ENCODE data around the gene AQP2. TPM values are rescaled to one million over a fixed set of nuclear protein-coding genes. Genes with fewer than 3 reads are reported as not detected.

The AQP2 gene
- not detected for total RNA-seq

GRCh38 chr12:49950273-49951251 is at the start of gene AQP2:
Gene AQP2 (plus strand): TSS chr12:49950737. CDS start chr12:49950831, 94 bp downstream.
- Mint-ChIP-seq H3K9me3 (no peaks in the 10 kb centered on the region), H3K36me3 (ENCODE audit: insufficient read depth) (no peaks in the 10 kb centered on the region), H3K27me3 (ENCODE audit: low read depth) (peaks cover 17% of the 10 kb centered on the region), H3K4me3 (no peak within 1 kb of the TSS), H3K4me1 (ENCODE audit: low read depth) (peaks cover 11% of the 10 kb centered on the region)
- DNase-seq: no peak
- ATAC-seq: no peak

- Mint-ChIP-seq H3K4me3 (no peak overlapping the region), H3K27me3 (ENCODE audit: low read depth) (peaks cover 9% of the 10 kb centered on the region)
- ATAC-seq: no peak
These were observed 49.5 kb upstream of the AQP2 start for GRCh38 chr12:49901026-49901425.

GRCh38 chr12:49901986-49902385 is 48.6 kb upstream of the AQP2 start:
- DNase-seq (no peak), ATAC-seq (no peak)
- H3K4me3 Mint-ChIP-seq: no peak overlapping the region
- H3K4me1 Mint-ChIP-seq (ENCODE audit: low read depth): peaks cover 9% of the 10 kb centered on the region
- no peaks in the 10 kb centered on the region for H3K9me3 Mint-ChIP-seq
- H3K27me3 Mint-ChIP-seq (ENCODE audit: low read depth): peaks cover 9% of the 10 kb centered on the region
- no peaks in the 10 kb centered on the region for H3K36me3 Mint-ChIP-seq (ENCODE audit: insufficient read depth)

More at GRCh38 chr12:49901026-49901425, 49.5 kb upstream of the AQP2 start:
- no peaks in the 10 kb centered on the region for H3K9me3 Mint-ChIP-seq
- no peak for DNase-seq
- no peaks in the 10 kb centered on the region for H3K36me3 Mint-ChIP-seq (ENCODE audit: insufficient read depth)
- H3K4me1 Mint-ChIP-seq (ENCODE audit: low read depth): peaks cover 9% of the 10 kb centered on the region

- H3K9me3 Mint-ChIP-seq: no peaks in the 10 kb centered on the region
- H3K36me3 Mint-ChIP-seq (ENCODE audit: insufficient read depth): no peaks in the 10 kb centered on the region
- H3K4me3 Mint-ChIP-seq: peak overlapping the region; percentile 66
- peaks cover 9% of the 10 kb centered on the region for H3K4me1 Mint-ChIP-seq (ENCODE audit: low read depth)
- peaks cover 9% of the 10 kb centered on the region for H3K27me3 Mint-ChIP-seq (ENCODE audit: low read depth)
- ATAC-seq (no peak), DNase-seq (no peak)
These were observed 47.9 kb upstream of the AQP2 start for GRCh38 chr12:49902399-49903350.

GRCh38 chr12:49903351-49903699 is 47.2 kb upstream of the AQP2 start:
- peaks cover 6% of the 10 kb centered on the region for H3K27me3 Mint-ChIP-seq (ENCODE audit: low read depth)
- no peak for DNase-seq
- H3K36me3 Mint-ChIP-seq (ENCODE audit: insufficient read depth): no peaks in the 10 kb centered on the region
- H3K4me1 Mint-ChIP-seq (ENCODE audit: low read depth): peaks cover 9% of the 10 kb centered on the region
- peak in 1 of 2 donors; percentile 5 for ATAC-seq
- no peaks in the 10 kb centered on the region for H3K9me3 Mint-ChIP-seq
- H3K4me3 Mint-ChIP-seq: peak overlapping the region; percentile 66

- H3K27me3 Mint-ChIP-seq (ENCODE audit: low read depth): peaks cover 5% of the 10 kb centered on the region
- H3K4me3 Mint-ChIP-seq: peak within 1 kb of the TSS; percentile 80
- H3K9me3 Mint-ChIP-seq: no peaks in the 10 kb centered on the region
- peak; percentile 83 to 85 for ATAC-seq
- DNase-seq: peak; percentile 35
- no peaks in the 10 kb centered on the region for H3K36me3 Mint-ChIP-seq (ENCODE audit: insufficient read depth)
- H3K4me1 Mint-ChIP-seq (ENCODE audit: low read depth): peaks cover 9% of the 10 kb centered on the region
These were observed 46.7 kb upstream of the AQP2 start, which contains the start of gene FAIM2 for GRCh38 chr12:49903700-49904423. Gene FAIM2 (minus strand): TSS chr12:49903900. CDS start chr12:49903792, 108 bp downstream.

GRCh38 chr12:49904601-49905000 is 45.9 kb upstream of the AQP2 start:
- Mint-ChIP-seq H3K27me3 (ENCODE audit: low read depth) (peaks cover 5% of the 10 kb centered on the region), H3K4me3 (peak overlapping the region; percentile 80), H3K36me3 (ENCODE audit: insufficient read depth) (no peaks in the 10 kb centered on the region), H3K4me1 (ENCODE audit: low read depth) (peaks cover 9% of the 10 kb centered on the region), H3K9me3 (no peaks in the 10 kb centered on the region)
- DNase-seq (no peak), ATAC-seq (no peak)

GRCh38 chr12:49905718-49906314 is 44.7 kb upstream of the AQP2 start:
- Mint-ChIP-seq H3K4me3 (no peak overlapping the region), H3K27me3 (ENCODE audit: low read depth) (peaks cover 5% of the 10 kb centered on the region), H3K4me1 (ENCODE audit: low read depth) (peaks cover 9% of the 10 kb centered on the region), H3K9me3 (no peaks in the 10 kb centered on the region), H3K36me3 (ENCODE audit: insufficient read depth) (no peaks in the 10 kb centered on the region)
- DNase-seq (no peak), ATAC-seq (no peak)

GRCh38 chr12:49907352-49907751 is 43.2 kb upstream of the AQP2 start:
- Mint-ChIP-seq H3K27me3 (ENCODE audit: low read depth) (peaks cover 5% of the 10 kb centered on the region), H3K4me3 (no peak overlapping the region), H3K9me3 (no peaks in the 10 kb centered on the region), H3K4me1 (ENCODE audit: low read depth) (peaks cover 9% of the 10 kb centered on the region), H3K36me3 (ENCODE audit: insufficient read depth) (no peaks in the 10 kb centered on the region)
- no peak for DNase-seq
- no peak for ATAC-seq

- DNase-seq (no peak), ATAC-seq (no peak)
- H3K9me3 Mint-ChIP-seq: no peaks in the 10 kb centered on the region
- no peaks in the 10 kb centered on the region for H3K36me3 Mint-ChIP-seq (ENCODE audit: insufficient read depth)
- peaks cover 3% of the 10 kb centered on the region for H3K4me1 Mint-ChIP-seq (ENCODE audit: low read depth)
- peaks cover 5% of the 10 kb centered on the region for H3K27me3 Mint-ChIP-seq (ENCODE audit: low read depth)
- no peak overlapping the region for H3K4me3 Mint-ChIP-seq
These were observed 41.2 kb upstream of the AQP2 start for GRCh38 chr12:49909356-49909755.

- Mint-ChIP-seq H3K9me3 (no peaks in the 10 kb centered on the region), H3K4me1 (ENCODE audit: low read depth) (no peaks in the 10 kb centered on the region), H3K4me3 (no peak overlapping the region), H3K27me3 (ENCODE audit: low read depth) (no peaks in the 10 kb centered on the region), H3K36me3 (ENCODE audit: insufficient read depth) (no peaks in the 10 kb centered on the region)
- ATAC-seq: no peak
- no peak for DNase-seq
These were observed 40.7 kb upstream of the AQP2 start for GRCh38 chr12:49909826-49910225.

- Mint-ChIP-seq H3K4me1 (ENCODE audit: low read depth) (no peaks in the 10 kb centered on the region), H3K9me3 (no peaks in the 10 kb centered on the region), H3K4me3 (no peak overlapping the region), H3K36me3 (ENCODE audit: insufficient read depth) (no peaks in the 10 kb centered on the region), H3K27me3 (ENCODE audit: low read depth) (no peaks in the 10 kb centered on the region)
- DNase-seq: no peak
- no peak for ATAC-seq
These were observed 40.0 kb upstream of the AQP2 start for GRCh38 chr12:49910331-49911212.

- Mint-ChIP-seq H3K27me3 (ENCODE audit: low read depth) (no peaks in the 10 kb centered on the region), H3K9me3 (no peaks in the 10 kb centered on the region), H3K4me1 (ENCODE audit: low read depth) (no peaks in the 10 kb centered on the region), H3K4me3 (no peak overlapping the region), H3K36me3 (ENCODE audit: insufficient read depth) (no peaks in the 10 kb centered on the region)
- ATAC-seq: no peak
- DNase-seq: no peak
These were observed 39.3 kb upstream of the AQP2 start for GRCh38 chr12:49911213-49911605.
